HCT116 (cell line): ENCODE data around the gene SMPDL3A. TPM values are rescaled to one million over a fixed set of nuclear protein-coding genes. Genes with fewer than 3 reads are reported as not detected.

ENCODE experiments used
- ATAC-seq: fragments of 200-7000 bp; cut with Tn5 transposase; 2 replicates; pipeline ENCODE4 v1.9.1; 2020; ENCODE audit warnings: mild to moderate bottlenecking, moderate library complexity
- BruUV-seq: library from RNA; stranded (reverse); fragments of 400-500 nt; replicated peaks from 2 replicates; lab custom pipeline; 2021; lab: Mats Ljungman, UMichigan
- CTCF ChIA-PET: fragments of 300-600 bp; sonication (Branson Sonifier 250); formaldehyde crosslinking; loops from one replicate; lab custom pipeline; 2021; ENCODE audit warnings: antibody characterized with exemption; lab: Charles Lee
- POLR2A ChIA-PET: fragments of 300-600, 350-600 bp; sonication (Branson Sonifier 250); formaldehyde crosslinking; loops from one replicate; lab custom pipeline; 2021; ENCODE audit warnings: antibody characterized with exemption; lab: Charles Lee
- RAD21 ChIA-PET, 2 experiments: fragments of 300-600 bp; sonication (Branson Sonifier 250); formaldehyde crosslinking; loops; one replicate each; lab custom pipeline; 2023; ENCODE audit warnings: low total read pairs in 2 of 2; ENCODE audit not compliant: uncharacterized antibody in 2 of 2, unreplicated experiment in 2 of 2, low non-redundant PET in 1 of 2; lab: Charles Lee
- DNase-seq: peaks from one replicate; pipeline ENCODE4 v3.0.0-alpha.2; 2010; ENCODE audit warnings: low read depth, low spot score
- H2AFZ ChIP-seq: fragments of 200-600 bp; shearing (Covaris generic), sonication (generic); 2 replicates; pipeline ENCODE4 v1.6.1; 2017; ENCODE audit warnings: low read depth, mixed run types, mixed read lengths, antibody characterized with exemption, low read length; ENCODE audit not compliant: poor library complexity, severe bottlenecking
- H3K27ac ChIP-seq: 2 replicates; pipeline ENCODE4 v1.5.1; 2012; ENCODE audit warnings: low read depth, low read length
- H3K27me3 ChIP-seq: fragments of 200-600 bp; sonication (generic); 2 replicates; pipeline ENCODE4 v1.6.1; 2016; ENCODE audit warnings: mixed run types, low read length, mixed read lengths; ENCODE audit not compliant: insufficient read depth
- H3K36me3 ChIP-seq, 2 experiments: fragments of 200-500 bp in 1 of 2; fragments of 200-600 bp in 1 of 2; sonication (Bioruptor generic) in 1 of 2; sonication (generic) in 1 of 2; 2 replicates each; pipeline versions ENCODE4 v1.5.1 to v1.6.1; 2014 to 2016; ENCODE audit warnings: low read length in 2 of 2, inconsistent platforms in 1 of 2, mixed read lengths in 1 of 2, mixed run types in 1 of 2; ENCODE audit not compliant: insufficient read depth in 2 of 2, control insufficient read depth in 1 of 2
- H3K4me1 ChIP-seq, 2 experiments: fragments of 200-600 bp in 1 of 2; sonication (generic) in 1 of 2; 2 replicates each; pipeline versions ENCODE4 v1.5.1 to v1.6.1; 2012 to 2017; ENCODE audit warnings: low read length in 2 of 2, inconsistent platforms in 1 of 2, mild to moderate bottlenecking in 1 of 2, mixed read lengths in 1 of 2, mixed run types in 1 of 2, moderate library complexity in 1 of 2; ENCODE audit not compliant: insufficient read depth in 2 of 2, control insufficient read depth in 1 of 2
- H3K4me2 ChIP-seq: fragments of 200-600 bp; sonication (generic); 2 replicates; pipeline ENCODE4 v1.6.1; 2017; ENCODE audit warnings: mixed run types, low read length, mixed read lengths
- H3K4me3 ChIP-seq, 2 experiments: fragments of 200-600 bp in 1 of 2; sonication (generic) in 1 of 2; replicated peaks in 1 of 2; 2 replicates each; pipeline ENCODE4 v1.5.1; 2011 to 2016; ENCODE audit warnings: low read length in 2 of 2, control low read depth in 1 of 2, low read depth in 1 of 2, mild to moderate bottlenecking in 1 of 2, mixed read lengths in 1 of 2, mixed run types in 1 of 2
- H3K79me2 ChIP-seq: fragments of 200-600 bp; sonication (generic); 2 replicates; pipeline ENCODE4 v1.6.1; 2017; ENCODE audit warnings: mild to moderate bottlenecking, mixed run types, low read length, moderate library complexity, mixed read lengths; ENCODE audit not compliant: insufficient read depth
- H3K9ac ChIP-seq: fragments of 200-600 bp; sonication (generic); 2 replicates; pipeline ENCODE4 v1.6.1; 2016; ENCODE audit warnings: low read length, mixed read lengths
- H3K9me2 ChIP-seq: fragments of 200-600 bp; sonication (generic), shearing (Covaris generic); 2 replicates; pipeline ENCODE4 v1.6.1; 2017; ENCODE audit warnings: mixed run types, mild to moderate bottlenecking, moderate library complexity; ENCODE audit not compliant: insufficient read depth
- H3K9me3 ChIP-seq, 2 experiments: fragments of 200-500 bp in 1 of 2; fragments of 200-600 bp in 1 of 2; sonication (Bioruptor generic) in 1 of 2; sonication (generic) in 1 of 2; 2 replicates each; pipeline ENCODE4 v1.6.1; 2014 to 2017; ENCODE audit warnings: low read length in 2 of 2, mixed read lengths in 2 of 2, inconsistent platforms in 1 of 2, low read depth in 1 of 2, mild to moderate bottlenecking in 1 of 2, mixed run types in 1 of 2, moderate library complexity in 1 of 2; ENCODE audit not compliant: control insufficient read depth in 1 of 2, insufficient read depth in 1 of 2
- H4K20me1 ChIP-seq: fragments of 200-600 bp; sonication (generic), shearing (Covaris generic); 2 replicates; pipeline ENCODE4 v1.6.1; 2017; ENCODE audit warnings: mixed run types, mild to moderate bottlenecking, moderate library complexity; ENCODE audit not compliant: insufficient read depth
- CBX3 ChIP-seq: IDR thresholded peaks from 2 replicates; pipeline ENCODE4 v1.6.1; 2012; ENCODE audit warnings: low read depth
- CEBPB ChIP-seq: IDR thresholded peaks from 2 replicates; pipeline ENCODE4 v1.6.1; 2012; ENCODE audit warnings: low read depth
- EGR1 ChIP-seq: IDR thresholded peaks from 2 replicates; pipeline ENCODE4 v1.6.1; 2012; ENCODE audit warnings: low read depth
- ELF1 ChIP-seq: IDR thresholded peaks from 2 replicates; pipeline ENCODE4 v1.6.1; 2012; ENCODE audit warnings: low read depth, borderline replicate concordance
- EZH2 ChIP-seq: fragments of 200-600 bp; sonication (generic); IDR thresholded peaks from 2 replicates; pipeline ENCODE4 v1.6.1; 2017; ENCODE audit warnings: antibody characterized with exemption, mixed run types
- FOSL1 ChIP-seq: IDR thresholded peaks from 2 replicates; pipeline ENCODE4 v1.6.1; 2012; ENCODE audit warnings: low read depth
- JUND ChIP-seq: IDR thresholded peaks from 2 replicates; pipeline ENCODE4 v1.6.1; 2012
- POLR2A ChIP-seq: IDR thresholded peaks from 2 replicates; pipeline ENCODE4 v1.7.0; 2011; ENCODE audit warnings: borderline replicate concordance; ENCODE audit not compliant: insufficient read depth, insufficient read length; ENCODE audit errors: extremely low read depth
- POLR2AphosphoS5 ChIP-seq: IDR thresholded peaks from 2 replicates; pipeline ENCODE4 v1.6.1; 2011; ENCODE audit warnings: mild to moderate bottlenecking, low read depth, low read length, moderate library complexity
- RAD21 ChIP-seq: IDR thresholded peaks from 2 replicates; pipeline ENCODE4 v1.6.1; 2012; ENCODE audit warnings: low read depth, mild to moderate bottlenecking
- REST ChIP-seq: IDR thresholded peaks from 2 replicates; pipeline ENCODE4 v1.6.1; 2012; ENCODE audit warnings: low read depth
- SIN3A ChIP-seq: IDR thresholded peaks from 2 replicates; pipeline ENCODE4 v1.6.1; 2012; ENCODE audit warnings: low read depth
- SP1 ChIP-seq: IDR thresholded peaks from 2 replicates; pipeline ENCODE4 v1.6.1; 2012; ENCODE audit warnings: low read depth
- SRF ChIP-seq: IDR thresholded peaks from 2 replicates; pipeline ENCODE4 v1.6.1; 2012; ENCODE audit warnings: low read depth
- TCF7L2 ChIP-seq: IDR thresholded peaks from 2 replicates; pipeline ENCODE4 v1.7.0; 2011; ENCODE audit warnings: borderline replicate concordance, inconsistent platforms; ENCODE audit not compliant: insufficient read depth, insufficient read length; ENCODE audit errors: extremely low read depth
- YY1 ChIP-seq: IDR thresholded peaks from 2 replicates; pipeline ENCODE4 v1.6.1; 2011; ENCODE audit warnings: low read length, low read depth, moderate library complexity, mild to moderate bottlenecking; ENCODE audit not compliant: insufficient replicate concordance; ENCODE audit errors: extremely low read depth
- ZNF274 ChIP-seq: fragments of 200-500 bp; sonication (Bioruptor generic); IDR thresholded peaks from 2 replicates; pipeline ENCODE4 v1.6.1; 2014; ENCODE audit warnings: mild to moderate bottlenecking, low read depth, low read length, inconsistent platforms
- intact Hi-C: fragments of 100-400 bp; cut with micrococcal nuclease; formaldehyde crosslinking; loops from 2 replicates; pipeline ENCODE4 v1.10.0; 2022
- total RNA-seq: library from RNA; stranded (reverse); gene quantifications from one replicate; pipeline ENCODE4 v1.2.1, GENCODE V29; 2021; ENCODE audit not compliant: unreplicated experiment
- TF ChIP-seq, protein P1 (sequence below): IDR thresholded peaks from 2 replicates; pipeline ENCODE4 v1.6.1; 2012
- TF ChIP-seq, protein P2 (sequence below): IDR thresholded peaks from 2 replicates; pipeline ENCODE4 v1.6.1; 2012
- TF ChIP-seq, protein P3 (sequence below): IDR thresholded peaks from 2 replicates; pipeline ENCODE4 v1.6.1; 2011; ENCODE audit warnings: mild to moderate bottlenecking, low read length, moderate library complexity; ENCODE audit not compliant: insufficient replicate concordance; ENCODE audit errors: extremely low read depth

The SMPDL3A gene
- total RNA-seq, 1 experiment from 2014 or later = 2.4 TPM

- no peak for TF ChIP-seq TCF7L2
- TF ChIP-seq, all 23 proteins: peak for 0
Observed at GRCh38 chr6:122778302-122778701, 10.8 kb upstream of the SMPDL3A start (continued).

DNA sequence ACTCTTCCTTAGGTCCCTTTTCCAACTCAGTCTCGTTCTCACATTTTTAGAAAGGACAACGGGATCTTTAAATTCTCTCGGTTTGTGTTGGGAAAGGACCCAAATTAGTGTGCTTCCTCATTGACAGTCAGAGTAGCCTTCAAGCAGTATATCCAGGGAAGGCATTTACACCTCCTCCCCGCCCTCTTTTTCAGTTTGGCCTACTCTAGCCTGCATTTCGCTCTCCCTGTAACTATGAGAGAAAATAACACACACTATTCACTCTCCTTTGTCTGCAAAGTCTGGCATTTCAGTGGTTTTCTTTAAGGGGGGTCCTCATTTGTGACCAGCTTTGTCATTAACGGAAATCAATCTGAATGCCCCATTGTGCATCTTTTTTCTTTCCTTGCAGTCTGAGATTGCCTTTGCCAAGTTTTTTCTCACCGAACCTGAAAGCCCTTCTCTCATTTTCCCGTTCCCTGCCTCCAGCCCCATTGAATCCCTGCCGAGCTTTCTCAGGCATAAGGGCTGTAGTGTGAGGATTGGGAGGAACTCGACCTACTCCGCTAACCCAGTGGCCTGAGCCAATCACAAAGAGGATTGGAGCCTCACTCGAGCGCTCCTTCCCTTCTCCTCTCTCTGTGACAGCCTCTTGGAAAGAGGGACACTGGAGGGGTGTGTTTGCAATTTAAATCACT is 9.9 kb upstream of the SMPDL3A start:
- RAD21 ChIA-PET = no interaction called here
- Histone ChIP-seq H3K9ac (no peak overlapping the region), H3K27ac (no peak overlapping the region), H3K9me3 (no peaks in the 10 kb centered on the region), H3K9me2 (no peaks in the 10 kb centered on the region), H3K27me3 (no peaks in the 10 kb centered on the region), H3K36me3 (no peaks in the 10 kb centered on the region), H3K79me2 (no peaks in the 10 kb centered on the region), H2AFZ (no peak overlapping the region), H3K4me2 (no peak overlapping the region), H3K4me1 (no peaks in the 10 kb centered on the region), H4K20me1 (no peaks in the 10 kb centered on the region), H3K4me3 (no peak overlapping the region)
- POLR2A ChIA-PET = no interaction called here
- BruUV-seq = no TSS peak
- CTCF ChIA-PET = interaction anchor here (0.9 kb wide), 1 partner anchor 60 kb away, joined by 3 read pairs; no protein-coding TSS in a partner anchor
- TF ChIP-seq FOSL1 = no peak
- no peak for TF ChIP-seq ZNF274
- TF ChIP-seq, protein P1, sequence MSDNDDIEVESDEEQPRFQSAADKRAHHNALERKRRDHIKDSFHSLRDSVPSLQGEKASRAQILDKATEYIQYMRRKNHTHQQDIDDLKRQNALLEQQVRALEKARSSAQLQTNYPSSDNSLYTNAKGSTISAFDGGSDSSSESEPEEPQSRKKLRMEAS = no peak
- no peak for TF ChIP-seq CBX3
- TF ChIP-seq POLR2AphosphoS5 = no peak
- TF ChIP-seq, protein P2, sequence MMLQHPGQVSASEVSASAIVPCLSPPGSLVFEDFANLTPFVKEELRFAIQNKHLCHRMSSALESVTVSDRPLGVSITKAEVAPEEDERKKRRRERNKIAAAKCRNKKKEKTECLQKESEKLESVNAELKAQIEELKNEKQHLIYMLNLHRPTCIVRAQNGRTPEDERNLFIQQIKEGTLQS = no peak
- no peak for TF ChIP-seq SP1
- no peak for TF ChIP-seq EGR1
- no peak for TF ChIP-seq POLR2A
- no peak for TF ChIP-seq CEBPB
- no peak for TF ChIP-seq EZH2
- TF ChIP-seq ELF1 = no peak
- no peak for TF ChIP-seq JUND
- no peak for TF ChIP-seq REST
- no peak for TF ChIP-seq YY1
- no peak for TF ChIP-seq TCF7L2
- TF ChIP-seq SRF = no peak
- no peak for TF ChIP-seq RAD21
- TF ChIP-seq, protein P3, sequence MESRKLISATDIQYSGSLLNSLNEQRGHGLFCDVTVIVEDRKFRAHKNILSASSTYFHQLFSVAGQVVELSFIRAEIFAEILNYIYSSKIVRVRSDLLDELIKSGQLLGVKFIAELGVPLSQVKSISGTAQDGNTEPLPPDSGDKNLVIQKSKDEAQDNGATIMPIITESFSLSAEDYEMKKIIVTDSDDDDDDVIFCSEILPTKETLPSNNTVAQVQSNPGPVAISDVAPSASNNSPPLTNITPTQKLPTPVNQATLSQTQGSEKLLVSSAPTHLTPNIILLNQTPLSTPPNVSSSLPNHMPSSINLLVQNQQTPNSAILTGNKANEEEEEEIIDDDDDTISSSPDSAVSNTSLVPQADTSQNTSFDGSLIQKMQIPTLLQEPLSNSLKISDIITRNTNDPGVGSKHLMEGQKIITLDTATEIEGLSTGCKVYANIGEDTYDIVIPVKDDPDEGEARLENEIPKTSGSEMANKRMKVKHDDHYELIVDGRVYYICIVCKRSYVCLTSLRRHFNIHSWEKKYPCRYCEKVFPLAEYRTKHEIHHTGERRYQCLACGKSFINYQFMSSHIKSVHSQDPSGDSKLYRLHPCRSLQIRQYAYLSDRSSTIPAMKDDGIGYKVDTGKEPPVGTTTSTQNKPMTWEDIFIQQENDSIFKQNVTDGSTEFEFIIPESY = no peak
- TF ChIP-seq SIN3A = no peak
- intact Hi-C loops = no loop called here
- ATAC-seq (no peak), DNase-seq (no peak)
